ENCODE results near the gene IYD. TPM values are rescaled to one million over a fixed set of nuclear protein-coding genes. Genes with fewer than 3 reads are reported as not detected.

The IYD gene
- polyA plus RNA-seq, 1 experiment = not detected

GRCh38 chr6:150452428-150453243 lies 83.8 kb downstream of the IYD start:
- no peak overlapping the region for H3K4me3 ChIP-seq (ENCODE audit: low read depth, low read length)
- no peaks in the 10 kb centered on the region for H3K27me3 ChIP-seq (ENCODE audit: control insufficient read depth, insufficient read depth, low read length)
- DNase-seq (ENCODE audit: low read depth, low spot score) = no peak
- H3K9me3 ChIP-seq (ENCODE audit: control insufficient read depth, insufficient read depth, low read length) = no peaks in the 10 kb centered on the region
- ChIA-PET POLR2A (no interaction called here), CTCF (no interaction called here)
- TF ChIP-seq CTCF (IDR thresholded peaks at IDR 0.05; ENCODE audit: low read depth, low read length) = no peak
- H3K27ac ChIP-seq (ENCODE audit: low read depth, low read length) = no peak overlapping the region

GRCh38 chr6:150453357-150453756 lies 84.5 kb downstream of the IYD start:
- no peak for DNase-seq (ENCODE audit: low read depth, low spot score)
- Histone ChIP-seq H3K4me3 (ENCODE audit: low read depth, low read length) (no peak overlapping the region), H3K27ac (ENCODE audit: low read depth, low read length) (no peak overlapping the region), H3K9me3 (ENCODE audit: control insufficient read depth, insufficient read depth, low read length) (no peaks in the 10 kb centered on the region), H3K27me3 (ENCODE audit: control insufficient read depth, insufficient read depth, low read length) (no peaks in the 10 kb centered on the region)
- POLR2A ChIA-PET = no interaction called here
- no peak for TF ChIP-seq CTCF (IDR thresholded peaks at IDR 0.05; ENCODE audit: low read depth, low read length)
- CTCF ChIA-PET = no interaction called here

Small RNAs within 50 kb of the gene (small RNA-seq; reads per million reads assigned to genes)
- gene RNU4-7P (ENCODE audit: insufficient read length, low read depth) = not detected

Other genes with a start within 250 kb of the IYD start
- gene PPP1R14C, start 226.0 kb upstream of the IYD start, polyA plus RNA-seq (2011; rRNA removed) = not detected in 2 replicates
- 0.12 and 0.16 TPM in 2 replicates for gene PLEKHG1, start 230.9 kb downstream of the IYD start, polyA plus RNA-seq (2011; rRNA removed)

All from AG04450 (cell line).